HFF-Myc (cell line): ENCODE data around the gene XRCC6.
A peak's percentile ranks its signal among the peaks of the same experiment; 100 is the strongest.
"Not testable (repeated sequence)": the region's sequence is repeated elsewhere in the genome, so short reads cannot be mapped to it uniquely, and the experiment has no call there.

Source experiments
- DNase-seq: peaks from one replicate; pipeline ENCODE4 v3.0.0-alpha.2; 2011; ENCODE audit warnings: low read depth; ENCODE audit errors: extremely low read depth
- H3K4me3 ChIP-seq: replicated peaks from 2 replicates; pipeline ENCODE4 v1.5.1; 2011; ENCODE audit warnings: low read depth, mild to moderate bottlenecking, control low read depth, low read length
- CTCF ChIP-seq: IDR thresholded peaks from 2 replicates; pipeline ENCODE4 v1.5.1; 2012; ENCODE audit warnings: mild to moderate bottlenecking, low read depth, low read length, control low read depth; ENCODE audit errors: missing control alignments

XRCC6 gene

GRCh38 chr22:41621099-41621910 is at the start of gene XRCC6:
Gene XRCC6, plus strand, starts transcription at chr22:41621295. Its CDS starts 710 bp downstream, at chr22:41622005.
- peak; percentile 99 for DNase-seq
- peak within 1 kb of the TSS; percentile 70 for H3K4me3 ChIP-seq
- no peak for TF ChIP-seq CTCF

GRCh38 chr22:41571786-41572185 is 49.3 kb upstream of the XRCC6 start:
- no peak for DNase-seq
- no peak for TF ChIP-seq CTCF
- H3K4me3 ChIP-seq: no peak overlapping the region

- not testable (repeated sequence) for DNase-seq, H3K4me3 ChIP-seq
Observed at GRCh38 chr22:41572305-41572704, 48.8 kb upstream of the XRCC6 start.

GRCh38 chr22:41573677-41574076 is 47.4 kb upstream of the XRCC6 start:
- no peak for TF ChIP-seq CTCF
- no peak for DNase-seq
- H3K4me3 ChIP-seq: no peak overlapping the region

- no peak for TF ChIP-seq CTCF
- no peak for DNase-seq
- no peak overlapping the region for H3K4me3 ChIP-seq
Observed at GRCh38 chr22:41574847-41575381, 46.2 kb upstream of the XRCC6 start.

GRCh38 chr22:41575533-41575932 is 45.6 kb upstream of the XRCC6 start:
- H3K4me3 ChIP-seq: no peak overlapping the region
- DNase-seq: no peak
- no peak for TF ChIP-seq CTCF

GRCh38 chr22:41576877-41577276 is 44.2 kb upstream of the XRCC6 start:
- no peak overlapping the region for H3K4me3 ChIP-seq
- peak; percentile 77 for TF ChIP-seq CTCF
- DNase-seq: no peak
